HG03064 (cell line): ENCODE measurements around the gene MVB12B.

Experiments used
- ATAC-seq: cut with Tn5 transposase; IDR thresholded peaks from one replicate; pipeline ENCODE4 v1.9.1; 2021; ENCODE audit warnings: low read depth; ENCODE audit not compliant: unreplicated experiment

The MVB12B gene

DNA sequence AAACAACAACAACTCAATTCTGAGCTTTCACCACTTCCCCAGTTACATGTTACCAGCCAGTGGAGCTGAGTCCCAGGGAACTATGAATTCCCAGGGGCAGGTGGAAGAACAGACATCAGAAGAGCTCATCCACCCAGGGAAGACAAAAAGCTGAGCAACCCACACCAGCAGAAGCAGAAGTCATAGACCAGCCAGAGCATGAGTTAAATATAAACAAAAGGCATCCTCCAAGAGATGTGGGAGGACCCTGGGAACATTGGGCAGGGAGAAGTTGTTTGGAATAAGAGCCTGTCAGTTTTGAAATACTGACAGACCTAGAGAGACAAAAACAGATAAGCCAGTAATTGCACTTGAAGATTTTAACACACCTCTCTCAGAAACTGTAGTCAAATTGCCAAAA, 184.8 kb downstream of the MVB12B start:
- no peak for ATAC-seq

DNA sequence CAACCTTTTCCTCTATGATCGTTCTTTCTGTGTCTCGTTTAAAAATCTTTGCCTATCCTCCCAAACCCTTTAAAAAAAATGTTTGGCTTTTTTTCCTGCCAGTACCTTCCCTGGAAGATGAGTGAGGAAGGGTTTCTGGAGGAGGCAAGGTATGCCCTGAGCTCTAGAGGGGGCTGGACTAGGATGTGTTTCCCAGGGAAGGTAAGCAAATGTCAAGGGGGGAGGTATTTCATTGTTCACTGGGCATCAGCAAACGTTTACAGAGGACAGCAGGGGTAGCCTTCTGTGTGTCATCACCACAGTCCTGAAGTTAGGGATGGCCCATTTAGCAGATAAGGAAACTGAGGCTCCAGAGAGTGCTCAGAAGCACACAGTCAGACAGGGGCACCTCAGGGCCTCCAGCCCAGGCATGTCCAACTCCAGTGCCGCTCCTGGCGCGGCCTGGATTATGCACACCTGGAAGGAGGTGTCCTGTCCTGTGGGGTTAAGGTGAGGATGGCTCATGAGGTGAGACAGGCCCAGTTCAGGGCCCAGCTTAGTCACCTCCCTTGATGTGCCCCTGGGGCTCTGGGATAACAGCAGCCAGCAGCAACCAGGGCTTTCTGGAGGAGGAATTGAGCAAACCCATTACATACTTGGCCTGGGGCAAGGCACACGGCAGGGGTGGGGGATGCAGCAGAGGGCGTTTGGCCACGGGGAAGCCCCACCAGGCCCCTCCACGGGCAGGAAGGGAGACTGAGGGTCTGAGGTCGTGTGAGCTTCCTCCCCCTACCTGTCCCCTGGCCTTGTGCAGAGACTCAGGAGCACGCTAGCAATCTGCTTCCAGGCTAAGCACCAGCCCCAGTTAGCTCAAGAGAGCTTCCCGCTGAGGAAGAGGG, 186.8 kb downstream of the MVB12B start:
- no peak for ATAC-seq

DNA sequence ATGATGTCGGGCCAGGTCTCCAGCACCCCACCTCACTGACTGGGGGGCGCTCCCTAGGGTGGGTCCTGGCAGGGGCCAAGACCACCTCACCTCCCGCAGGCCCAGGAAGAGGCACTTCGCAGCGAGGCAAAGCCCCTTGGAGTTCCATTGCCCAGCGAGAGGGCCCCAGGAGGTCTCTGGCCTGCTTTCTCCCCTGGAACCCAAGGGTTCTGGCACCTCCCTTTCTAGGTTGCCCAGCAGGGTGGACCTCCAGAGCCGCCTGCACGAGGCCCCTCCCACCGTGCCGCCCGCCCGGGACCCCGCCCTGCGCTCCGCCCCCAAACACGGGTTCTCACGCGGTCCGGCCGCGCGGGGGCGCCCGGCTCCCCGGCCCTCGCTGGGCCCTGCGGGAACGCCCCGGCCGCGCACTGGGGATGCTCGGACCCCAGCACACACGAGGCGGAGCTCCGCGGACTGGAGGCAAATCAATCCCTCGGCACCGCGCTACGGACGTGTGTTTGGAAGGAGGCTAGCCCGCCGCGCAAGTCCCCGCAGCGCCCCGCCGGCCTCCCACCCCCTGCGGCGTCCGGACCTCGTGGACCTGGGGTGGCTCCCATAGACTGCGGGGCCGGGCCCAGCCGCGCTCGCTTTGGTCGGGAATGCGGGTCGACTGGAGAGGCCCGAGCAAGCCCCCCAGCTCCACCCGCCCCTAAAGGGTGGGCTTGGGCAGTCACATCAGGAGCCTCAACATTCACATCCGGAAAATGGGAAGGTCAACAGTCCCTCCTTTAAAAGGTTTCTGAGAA, 187.6 kb downstream of the MVB12B start:
- no peak for ATAC-seq

DNA sequence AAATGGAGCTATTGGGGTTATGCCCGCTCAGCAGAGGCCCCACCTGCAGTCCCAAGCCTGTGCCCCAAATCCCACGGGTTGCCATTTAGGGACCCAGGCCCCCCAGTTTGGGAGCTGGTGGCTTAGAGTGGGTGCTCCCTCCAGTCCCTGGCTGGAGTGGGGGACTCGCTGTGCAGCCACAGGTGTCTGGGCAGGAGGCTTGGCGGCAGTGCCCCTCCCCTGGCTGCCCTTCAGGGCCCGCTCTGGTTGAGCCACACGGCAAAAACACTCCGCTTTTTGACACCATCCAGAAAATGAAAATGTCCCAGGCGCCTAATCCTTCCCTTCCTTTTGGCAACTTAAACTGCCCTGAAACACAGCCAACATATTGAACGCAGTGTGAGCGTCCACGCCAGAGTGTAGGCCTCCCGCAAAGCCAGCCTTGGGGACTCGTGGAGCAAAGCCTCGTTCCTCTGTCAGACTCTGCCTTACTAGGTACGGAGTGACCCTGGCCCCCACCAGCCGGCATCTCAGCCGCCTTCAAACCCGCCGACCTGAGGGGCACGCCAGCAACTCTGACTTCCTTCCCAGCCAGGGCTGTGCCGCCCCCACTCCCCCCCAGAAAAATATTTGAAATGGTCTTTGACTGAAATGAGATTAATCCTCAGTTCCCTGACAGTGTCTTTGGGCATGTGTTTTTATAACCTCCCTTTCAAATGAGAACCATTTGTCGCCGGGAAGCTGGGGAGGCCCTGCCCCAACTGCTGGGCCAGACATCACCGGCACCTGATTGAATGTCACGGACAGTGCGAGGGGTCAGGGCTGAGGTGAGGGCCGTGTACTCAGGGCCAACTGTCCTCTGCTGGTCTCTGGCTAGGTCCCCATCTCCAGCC, 188.6 kb downstream of the MVB12B start:
- ATAC-seq: no peak

DNA sequence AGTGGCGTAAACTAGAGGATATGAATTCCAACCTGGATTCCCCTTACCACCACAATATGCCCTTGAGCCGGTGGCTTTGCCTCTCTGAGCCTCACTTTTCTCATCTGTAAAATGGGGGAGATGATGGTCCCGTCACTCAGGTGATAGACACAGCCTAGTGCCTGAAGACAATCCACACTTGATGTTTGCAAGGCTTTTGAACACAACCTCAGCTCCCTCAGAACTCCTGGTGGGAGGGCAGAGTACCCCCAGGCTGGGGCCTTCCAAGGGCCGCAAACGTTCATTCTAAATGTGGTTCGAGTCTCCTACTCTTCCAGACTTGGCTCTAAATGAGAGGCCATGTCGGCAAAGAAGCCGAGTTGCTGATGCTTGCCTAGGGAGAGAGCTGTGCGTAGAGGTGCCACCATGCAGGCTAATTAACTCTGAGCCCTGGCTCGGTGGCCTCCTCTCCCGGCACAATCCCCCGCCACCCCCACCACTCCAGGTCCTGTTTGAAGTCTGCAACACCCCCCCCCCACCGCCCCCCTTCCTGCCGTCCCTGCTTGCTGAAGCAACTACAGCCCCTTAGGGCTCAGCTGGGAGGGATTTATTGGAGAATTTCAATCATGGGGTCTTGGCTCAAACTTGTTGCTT, 189.4 kb downstream of the MVB12B start:
- ATAC-seq: no peak

DNA sequence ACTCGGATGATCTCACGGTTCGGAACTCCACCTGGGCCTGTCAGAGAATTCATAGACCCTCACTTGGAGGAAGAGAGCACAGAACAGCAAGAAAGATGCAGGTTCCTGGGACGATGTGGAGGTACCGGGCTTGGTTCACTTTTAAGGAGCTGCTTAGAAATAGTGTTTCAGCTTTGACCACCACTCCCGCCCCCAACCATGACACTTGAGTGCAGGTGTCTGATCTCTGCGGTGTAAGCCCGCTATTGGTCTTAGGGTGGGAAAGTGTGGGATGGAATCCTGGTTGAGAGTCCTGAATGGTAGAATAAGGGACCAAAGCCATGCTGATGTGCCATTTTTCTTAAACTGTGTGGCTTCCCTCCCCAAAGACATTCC, 189.9 kb downstream of the MVB12B start:
- no peak for ATAC-seq

DNA sequence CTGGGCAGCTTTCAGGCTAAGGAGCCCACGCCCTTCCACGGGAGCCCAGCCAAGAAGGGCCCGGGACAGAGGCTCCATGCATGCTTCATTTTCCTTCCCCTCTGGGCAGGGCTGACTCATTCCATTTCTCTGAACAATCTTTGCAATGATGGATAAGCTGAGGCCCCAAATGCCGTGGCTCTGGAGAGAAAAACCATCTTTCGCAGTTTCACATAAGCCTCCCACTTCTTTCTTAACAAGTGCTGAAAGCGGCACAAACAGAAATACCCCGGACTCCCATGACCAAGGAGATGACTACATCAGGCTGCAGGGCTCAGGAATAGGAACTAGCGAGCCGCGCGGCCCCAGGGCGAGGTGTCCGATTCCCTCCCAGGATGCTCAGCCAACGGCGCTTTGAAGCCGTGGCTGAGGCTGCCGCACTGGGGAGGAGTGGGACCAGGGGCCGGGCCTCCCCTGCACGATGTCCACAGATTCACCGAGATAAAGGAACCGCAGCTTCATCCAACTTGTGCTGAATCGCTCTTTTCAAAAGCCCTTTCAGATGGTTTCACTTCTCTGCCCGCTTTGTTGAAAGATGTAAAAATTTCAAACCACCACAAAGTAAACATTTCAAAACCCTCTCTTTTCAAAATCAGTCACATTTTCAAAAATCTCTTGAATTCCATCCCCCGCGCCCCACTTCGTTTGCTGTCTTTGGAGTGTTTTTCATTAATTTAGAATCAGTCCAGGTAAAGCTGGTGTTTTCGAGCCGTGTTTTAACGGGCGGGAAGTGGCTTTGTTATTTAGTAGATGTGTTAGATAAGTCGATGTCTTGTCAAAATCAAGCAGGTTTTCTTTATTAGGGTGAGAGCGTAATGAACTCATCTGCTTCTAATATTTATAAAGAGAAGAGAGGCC, 190.6 kb downstream of the MVB12B start:
- ATAC-seq: no peak

DNA sequence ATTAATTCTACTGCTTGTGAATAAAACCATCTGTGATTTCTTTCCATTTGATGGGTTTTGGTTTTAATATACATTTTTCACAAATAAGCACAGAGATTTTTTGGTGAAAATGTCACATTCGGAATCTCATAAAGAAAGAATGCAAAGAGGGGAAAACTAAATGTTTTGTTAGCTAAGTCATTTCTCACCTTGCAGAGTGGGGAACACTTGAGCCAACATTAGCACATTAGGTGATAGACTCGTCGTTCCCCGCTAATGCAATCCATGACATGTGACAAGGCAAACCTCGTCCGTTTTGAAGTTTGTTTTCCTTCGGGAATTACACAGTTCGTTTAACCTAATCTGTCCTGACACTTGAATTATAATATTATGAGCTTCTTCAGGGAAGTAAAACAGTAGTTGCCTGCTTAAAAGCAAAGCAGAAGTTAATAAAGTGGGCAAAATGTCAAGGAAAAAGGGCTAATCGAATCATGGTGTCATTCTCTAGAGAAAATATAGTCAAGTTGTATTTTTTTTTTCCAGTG, 191.3 kb downstream of the MVB12B start:
- ATAC-seq: no peak

DNA sequence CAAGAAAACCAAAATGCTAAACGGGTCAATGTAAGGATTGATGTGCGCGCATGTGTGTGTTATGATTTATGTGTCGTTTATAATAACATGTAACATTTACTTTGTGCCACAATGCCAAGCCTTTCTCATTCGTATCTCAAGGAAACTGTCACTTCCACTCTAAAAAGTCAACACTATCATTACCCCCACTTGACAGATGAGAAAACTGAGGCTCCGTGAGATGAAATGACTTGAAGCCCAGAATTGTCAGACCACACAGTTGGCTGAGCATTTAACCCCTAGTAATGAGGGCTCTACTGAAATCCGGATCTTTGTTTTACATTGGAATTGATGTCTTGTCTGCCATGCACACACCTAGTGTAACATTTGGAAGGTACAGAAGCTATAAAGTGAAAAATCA, 192.1 kb downstream of the MVB12B start:
- ATAC-seq: no peak

DNA sequence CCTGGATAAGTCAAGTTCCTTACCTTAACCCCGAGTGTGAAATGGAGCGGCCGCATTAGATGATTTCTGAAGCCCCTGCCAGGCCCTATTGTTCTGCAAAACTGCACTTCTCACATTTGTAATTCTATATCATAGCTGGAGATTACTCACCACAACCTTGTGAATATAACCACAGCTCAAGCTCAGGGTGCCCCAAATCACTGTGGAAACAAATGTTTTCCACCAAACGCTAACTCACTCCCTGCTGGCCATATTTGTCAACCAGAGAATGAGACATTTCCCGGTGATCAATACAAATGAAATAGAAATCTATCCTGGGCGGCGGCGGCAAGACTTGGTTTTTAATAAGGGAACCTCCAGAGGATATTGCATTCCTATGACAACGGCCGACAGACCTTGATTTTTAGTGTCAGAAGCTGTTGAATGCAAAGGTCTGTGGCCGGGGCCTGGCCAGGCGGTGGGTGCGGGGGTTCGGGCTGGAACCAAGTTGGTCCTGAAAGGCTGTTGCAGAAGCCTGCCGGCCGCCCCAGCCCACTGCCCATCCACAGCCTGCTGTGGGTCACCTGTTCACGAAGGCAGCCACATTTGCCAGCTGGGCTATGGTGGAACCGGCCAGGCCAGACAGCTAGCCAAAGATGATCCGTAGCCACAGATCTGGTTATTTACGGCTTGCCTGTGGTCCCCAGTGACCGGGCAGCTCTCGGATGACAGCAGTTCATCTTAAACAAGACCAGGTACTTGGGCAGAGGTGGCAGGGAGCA, 193.2 kb downstream of the MVB12B start:
- no peak for ATAC-seq

DNA sequence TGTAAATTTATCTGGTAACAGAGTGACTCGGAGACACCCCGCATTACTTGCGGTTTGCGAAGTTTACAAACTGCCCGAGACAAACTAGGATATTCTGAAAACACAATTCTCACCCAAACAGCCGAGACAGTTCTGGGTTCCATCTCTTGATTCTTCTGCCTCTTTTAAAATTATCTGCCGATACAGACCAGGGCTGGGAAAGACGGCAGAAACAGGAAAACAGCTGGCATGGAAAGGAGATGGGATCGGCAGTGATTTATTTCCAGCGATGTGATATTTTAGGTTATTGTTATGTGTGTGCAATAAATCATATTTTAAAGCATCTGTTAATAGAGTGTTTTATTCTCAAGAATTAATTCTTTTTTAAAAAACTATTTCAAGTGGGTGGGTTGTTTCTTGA, 193.8 kb downstream of the MVB12B start:
- no peak for ATAC-seq

DNA sequence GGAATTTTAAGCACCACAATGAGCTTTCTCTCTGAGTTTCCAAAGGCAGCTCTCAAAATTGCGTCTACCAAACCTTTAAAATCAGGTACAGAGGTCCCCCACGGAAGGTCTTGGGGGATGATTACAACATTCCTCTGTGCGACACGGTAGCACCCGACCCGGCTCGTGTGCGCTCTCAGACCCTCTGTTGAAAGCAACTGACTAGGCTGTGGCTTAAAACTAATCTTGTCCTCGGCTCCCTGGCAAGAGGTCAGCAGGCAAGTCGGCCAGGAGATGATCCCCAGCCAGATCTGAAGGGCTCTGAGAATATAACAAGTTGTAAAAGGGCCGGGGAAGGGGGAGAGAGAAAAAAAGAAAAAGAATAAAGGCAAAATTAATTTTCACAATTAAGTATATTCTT, 194.5 kb downstream of the MVB12B start:
- ATAC-seq: no peak

DNA sequence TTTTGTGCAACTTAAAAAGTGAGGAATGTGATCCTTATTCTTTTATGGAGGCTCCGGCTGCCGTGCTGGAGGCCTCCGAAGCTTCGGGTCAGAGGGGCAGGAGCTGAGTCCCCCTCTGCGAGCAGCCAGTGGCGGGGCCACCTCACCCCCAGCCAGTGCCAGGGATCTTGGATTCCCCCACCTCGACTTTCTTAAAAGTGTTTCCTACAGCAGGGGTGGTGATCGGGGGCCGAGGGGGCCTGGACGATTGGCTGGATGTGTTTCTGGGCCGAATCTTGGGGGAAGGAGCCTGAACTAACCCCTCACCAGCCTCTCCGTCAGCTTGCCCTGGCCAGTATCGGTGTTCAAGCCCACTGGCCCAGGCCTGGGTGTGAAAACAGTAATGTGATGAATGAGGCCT, 194.9 kb downstream of the MVB12B start:
- ATAC-seq: no peak

DNA sequence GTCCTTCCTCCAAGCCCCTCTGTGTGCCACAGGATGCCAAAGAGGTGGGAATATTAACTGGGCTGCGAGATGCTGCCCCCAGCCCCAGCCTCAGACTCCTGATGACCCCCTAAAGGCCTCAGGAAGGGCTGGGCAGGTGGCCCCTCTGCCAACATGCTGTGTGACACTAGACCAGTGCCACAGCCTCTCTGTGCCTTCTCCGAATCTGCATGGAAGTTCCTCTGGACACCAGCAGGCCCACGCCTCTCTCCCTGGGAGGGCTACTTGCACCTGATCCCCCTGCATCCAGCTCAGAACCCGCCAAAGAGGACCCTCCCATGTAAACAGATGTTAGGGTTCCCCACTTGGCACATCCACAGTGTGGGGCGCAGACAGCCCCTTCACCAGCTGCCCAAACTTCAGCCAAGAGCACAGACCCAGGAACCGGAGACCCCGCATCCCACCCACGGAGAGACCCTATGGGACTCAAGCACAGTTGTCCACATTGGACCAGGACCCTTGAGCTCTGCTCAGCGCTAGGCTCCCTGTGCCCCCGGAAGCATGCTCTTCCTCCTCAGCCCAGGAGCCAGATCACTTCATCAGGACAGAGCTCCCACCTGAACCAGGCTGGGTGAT, 195.5 kb downstream of the MVB12B start:
- ATAC-seq: no peak

DNA sequence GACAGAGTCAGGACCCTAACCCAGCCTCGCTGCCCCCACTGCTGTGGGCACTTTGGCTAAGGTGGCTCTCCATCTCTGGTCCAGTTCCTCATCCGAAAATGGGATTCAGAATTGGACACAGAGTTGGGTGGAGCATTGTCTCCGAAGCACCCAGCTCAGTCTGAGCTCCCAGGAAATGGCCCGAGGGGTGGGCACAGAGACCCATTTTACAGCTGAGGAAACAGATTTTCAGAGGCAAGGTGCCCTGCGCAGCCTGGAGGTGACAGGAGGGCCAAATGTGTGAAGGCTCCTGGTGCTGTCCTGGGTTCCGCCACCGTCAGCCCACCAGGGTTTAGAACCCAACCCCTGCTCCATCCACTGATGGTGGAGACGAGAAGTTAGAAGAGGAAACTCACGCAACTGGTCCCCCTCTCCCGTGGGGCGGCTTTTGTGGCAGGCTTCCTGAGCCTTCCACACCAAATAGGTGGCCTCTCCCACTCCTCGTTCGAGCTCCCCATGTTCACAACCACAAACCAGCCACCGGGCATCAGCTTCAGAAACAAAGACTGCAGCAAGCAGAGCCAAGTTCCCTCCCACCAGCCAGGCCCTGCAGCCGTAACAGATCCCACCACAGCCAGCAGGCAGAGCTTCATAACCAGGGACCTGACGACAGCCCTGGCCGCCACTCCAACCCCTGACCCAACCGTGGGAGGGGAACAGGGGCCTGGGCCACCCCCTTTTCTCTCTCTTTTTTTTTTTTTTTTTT, 196.2 kb downstream of the MVB12B start:
- ATAC-seq: no peak

DNA sequence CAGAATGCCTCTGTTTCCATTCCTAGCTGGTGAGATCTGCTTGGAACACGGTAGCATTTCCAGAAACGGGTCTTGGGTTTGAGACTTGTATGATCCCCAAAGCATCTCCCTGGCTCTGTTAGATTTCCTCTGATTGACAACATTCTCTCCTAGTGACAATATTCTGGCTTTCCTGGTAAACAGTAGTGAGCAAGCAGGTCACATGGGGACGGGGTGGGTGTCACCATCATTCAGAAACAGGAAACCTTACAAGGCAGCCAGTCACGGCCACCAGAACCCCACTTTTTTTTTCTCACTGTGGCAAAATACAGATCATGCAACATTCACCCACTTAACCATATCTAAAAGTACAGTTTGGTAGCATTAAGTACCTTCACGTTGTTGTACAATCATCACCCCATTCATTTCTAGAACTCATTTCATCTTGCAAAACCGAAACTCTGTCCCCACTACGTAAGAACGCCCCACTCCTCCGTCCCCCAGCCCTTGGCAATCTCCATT, 197.0 kb downstream of the MVB12B start:
- no peak for ATAC-seq

DNA sequence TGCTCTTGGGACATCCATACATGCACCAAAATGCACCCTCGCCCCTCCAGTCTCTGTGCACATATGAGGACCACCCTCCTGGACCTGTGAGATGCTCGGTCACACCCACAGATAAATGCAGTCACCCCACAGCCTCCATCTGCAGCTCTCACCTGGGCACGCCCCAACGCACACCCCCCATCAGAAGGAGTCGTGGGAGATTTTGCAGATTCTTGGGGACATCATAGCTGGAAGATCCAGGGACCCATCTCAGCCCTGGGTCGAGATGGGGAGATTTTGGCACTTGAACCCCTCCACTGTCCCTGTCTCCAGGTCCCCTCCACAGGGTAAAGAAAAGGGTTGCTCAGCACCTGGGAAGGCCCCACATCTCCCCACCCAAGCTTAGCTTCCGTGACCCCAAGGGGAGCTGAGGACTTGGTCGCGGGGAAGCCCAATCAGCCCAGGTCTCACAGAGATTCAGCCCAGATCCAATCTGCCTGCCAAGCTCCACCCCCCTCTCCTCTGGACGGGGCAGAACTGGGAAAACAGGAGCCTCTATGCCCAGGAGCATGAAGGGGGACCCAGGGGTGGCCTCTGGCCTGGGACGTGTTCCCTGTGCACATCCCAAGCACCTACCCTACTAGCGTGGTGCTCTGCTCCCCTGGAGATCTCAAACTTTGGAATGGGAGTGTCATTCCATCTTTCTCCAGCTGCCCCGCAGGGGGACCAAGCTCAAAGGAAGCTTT, 197.9 kb downstream of the MVB12B start:
- ATAC-seq: no peak
